WTC11 (cell line): ENCODE results near the gene KRTAP20-2.

Source experiments
- ATF2 ChIP-seq: sonication (generic); formaldehyde crosslinking; IDR thresholded peaks from 2 replicates; pipeline ENCODE4 v1.8.1; 2022; ENCODE audit warnings: low read depth, missing genetic modification reagents, borderline replicate concordance
- CTCF ChIP-seq: fragments of 200-600 bp; IDR thresholded peaks from 2 replicates; pipeline ENCODE4 v1.8.0; 2022; ENCODE audit warnings: antibody characterized with exemption
- ESRRA ChIP-seq: sonication (generic); formaldehyde crosslinking; IDR thresholded peaks from 2 replicates; pipeline ENCODE4 v1.8.1; 2022; ENCODE audit warnings: mild to moderate bottlenecking, missing genetic modification reagents, borderline replicate concordance
- GRHL2 ChIP-seq: fragments of 250-450 bp; sonication (Bioruptor Pico); IDR thresholded peaks from 2 replicates; pipeline ENCODE4 v1.8.0; 2022; ENCODE audit warnings: mild to moderate bottlenecking, moderate library complexity; ENCODE audit not compliant: insufficient replicate concordance, severe bottlenecking
- NR1H2 ChIP-seq: sonication (generic); formaldehyde crosslinking; IDR thresholded peaks from 2 replicates; pipeline ENCODE4 v1.9.0; 2021; ENCODE audit warnings: mild to moderate bottlenecking, moderate library complexity, missing genetic modification reagents
- ZBTB43 ChIP-seq: sonication (generic); formaldehyde crosslinking; IDR thresholded peaks from 2 replicates; pipeline ENCODE4 v1.8.1; 2023; ENCODE audit warnings: mild to moderate bottlenecking, missing genetic modification reagents
- ZMAT4 ChIP-seq: fragments of 250-450 bp; sonication (Bioruptor Pico); IDR thresholded peaks from 2 replicates; pipeline ENCODE4 v1.9.0; 2021; ENCODE audit warnings: mild to moderate bottlenecking
- ZNF138 ChIP-seq: sonication (generic); formaldehyde crosslinking; conservative IDR thresholded peaks from 2 replicates; pipeline ENCODE4 v1.8.1; 2022; ENCODE audit warnings: mild to moderate bottlenecking, moderate library complexity, missing genetic modification reagents
- ZNF317 ChIP-seq: sonication (generic); formaldehyde crosslinking; IDR thresholded peaks from 2 replicates; pipeline ENCODE4 v1.8.1; 2023; ENCODE audit warnings: low read depth, mild to moderate bottlenecking, moderate library complexity, missing genetic modification reagents, borderline replicate concordance
- ZNF512 ChIP-seq: sonication (generic); formaldehyde crosslinking; IDR thresholded peaks from 2 replicates; pipeline ENCODE4 v1.8.1; 2022; ENCODE audit warnings: missing genetic modification reagents, borderline replicate concordance

GRCh38 chr21:30638686-30639085, 3.7 kb downstream of the KRTAP20-2 start:
- no peak for TF ChIP-seq ZBTB43 (CRISPR knock-in tag)
- no peak for TF ChIP-seq GRHL2 (CRISPR knock-in tag)
- no peak for TF ChIP-seq ZNF512 (CRISPR knock-in tag)
- TF ChIP-seq ZNF138, result no peak
- TF ChIP-seq CTCF, result no peak
- no peak for TF ChIP-seq NR1H2 (CRISPR knock-in tag)
- TF ChIP-seq ZNF317 (CRISPR knock-in tag), result no peak
- no peak for TF ChIP-seq ZMAT4 (CRISPR knock-in tag)
- TF ChIP-seq ATF2, result no peak
- no peak for TF ChIP-seq ESRRA (CRISPR knock-in tag)
